ENCODE measurements around the gene ZNF865.
A peak's percentile ranks its signal among the peaks of the same experiment; 100 is the strongest.
"Not testable (repeated sequence)": the region's sequence is repeated elsewhere in the genome, so short reads cannot be mapped to it uniquely, and the experiment has no call there.

The ZNF865 gene

DNA sequence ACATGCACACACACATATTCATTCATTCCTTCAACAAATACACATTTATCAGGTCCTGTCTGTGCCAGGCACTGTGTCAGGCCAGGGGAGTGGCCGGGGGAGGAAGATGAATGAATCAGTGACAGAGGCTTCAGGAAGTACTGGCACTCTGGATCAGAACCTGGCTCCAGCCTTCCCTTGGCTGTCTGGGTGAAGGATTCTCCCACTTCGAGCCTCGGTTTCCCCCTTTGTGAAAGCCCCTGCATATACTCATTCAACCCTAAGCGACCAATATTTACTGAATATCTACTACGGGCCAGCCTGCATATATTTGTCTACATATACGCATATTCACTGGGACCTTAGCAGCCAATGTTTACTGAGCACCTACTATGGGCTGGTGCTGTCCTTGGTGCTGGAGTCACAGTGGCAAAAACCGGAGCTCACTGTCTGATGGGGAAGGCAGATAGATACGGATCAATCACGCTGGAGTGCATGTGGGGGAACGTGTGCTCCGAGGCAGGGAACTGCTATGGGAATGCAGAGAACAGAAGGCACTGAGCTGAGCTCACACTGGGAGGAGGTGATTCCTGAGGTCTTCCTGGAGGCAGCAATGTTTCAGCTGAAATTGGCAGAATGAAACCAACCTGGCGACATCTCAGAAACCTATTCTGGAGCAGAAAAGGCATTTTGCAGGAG lies 24.2 kb upstream of the ZNF865 start:
- TF ChIP-seq, protein P1, sequence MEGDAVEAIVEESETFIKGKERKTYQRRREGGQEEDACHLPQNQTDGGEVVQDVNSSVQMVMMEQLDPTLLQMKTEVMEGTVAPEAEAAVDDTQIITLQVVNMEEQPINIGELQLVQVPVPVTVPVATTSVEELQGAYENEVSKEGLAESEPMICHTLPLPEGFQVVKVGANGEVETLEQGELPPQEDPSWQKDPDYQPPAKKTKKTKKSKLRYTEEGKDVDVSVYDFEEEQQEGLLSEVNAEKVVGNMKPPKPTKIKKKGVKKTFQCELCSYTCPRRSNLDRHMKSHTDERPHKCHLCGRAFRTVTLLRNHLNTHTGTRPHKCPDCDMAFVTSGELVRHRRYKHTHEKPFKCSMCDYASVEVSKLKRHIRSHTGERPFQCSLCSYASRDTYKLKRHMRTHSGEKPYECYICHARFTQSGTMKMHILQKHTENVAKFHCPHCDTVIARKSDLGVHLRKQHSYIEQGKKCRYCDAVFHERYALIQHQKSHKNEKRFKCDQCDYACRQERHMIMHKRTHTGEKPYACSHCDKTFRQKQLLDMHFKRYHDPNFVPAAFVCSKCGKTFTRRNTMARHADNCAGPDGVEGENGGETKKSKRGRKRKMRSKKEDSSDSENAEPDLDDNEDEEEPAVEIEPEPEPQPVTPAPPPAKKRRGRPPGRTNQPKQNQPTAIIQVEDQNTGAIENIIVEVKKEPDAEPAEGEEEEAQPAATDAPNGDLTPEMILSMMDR (IDR thresholded peaks at IDR 0.05; ENCODE audit: unreplicated experiment in 3 of 3), result no peak
- peaks cover 3% of the 10 kb centered on the region for H3K27me3 Mint-ChIP-seq (ENCODE audit: low read depth)
- H3K27ac Mint-ChIP-seq, result peak overlapping the region; percentile 87 to 98 (median 96)
- peak overlapping the region; percentile 99 for H3K4me3 Mint-ChIP-seq
- no peaks in the 10 kb centered on the region for H3K9me3 Mint-ChIP-seq
- H3K36me3 Mint-ChIP-seq (ENCODE audit: low read depth), result peaks cover 17% of the 10 kb centered on the region
- H3K4me1 Mint-ChIP-seq, result peaks cover 37% of the 10 kb centered on the region

DNA sequence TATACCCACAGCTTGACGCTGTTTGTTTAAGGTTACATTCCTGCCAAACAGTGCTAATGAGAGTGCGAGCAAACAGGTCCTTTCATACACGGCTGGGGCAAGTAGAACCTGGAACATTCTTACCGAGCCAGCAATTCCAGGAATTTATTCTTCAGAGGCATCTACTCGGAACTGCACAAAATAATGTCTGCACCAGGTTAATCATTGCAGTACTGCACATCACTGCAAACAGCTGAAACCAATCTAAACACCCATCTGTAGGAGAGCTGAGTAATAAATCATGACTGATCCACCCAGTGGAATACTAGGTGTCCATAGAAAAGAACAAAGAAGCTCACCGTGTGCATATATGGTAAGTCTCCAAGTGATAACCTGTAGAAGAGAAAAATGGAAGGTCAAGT lies 23.6 kb upstream of the ZNF865 start:
- H3K4me3 Mint-ChIP-seq, result peak overlapping the region; percentile 99
- H3K27me3 Mint-ChIP-seq (ENCODE audit: low read depth), result peaks cover 6% of the 10 kb centered on the region
- no peaks in the 10 kb centered on the region for H3K9me3 Mint-ChIP-seq
- H3K27ac Mint-ChIP-seq, result peak overlapping the region; percentile 87 to 98 (median 96)
- peaks cover 42% of the 10 kb centered on the region for H3K4me1 Mint-ChIP-seq
- TF ChIP-seq, protein P1 (IDR thresholded peaks at IDR 0.05; ENCODE audit: unreplicated experiment in 3 of 3), result no peak
- peaks cover 12% of the 10 kb centered on the region for H3K36me3 Mint-ChIP-seq (ENCODE audit: low read depth)

DNA sequence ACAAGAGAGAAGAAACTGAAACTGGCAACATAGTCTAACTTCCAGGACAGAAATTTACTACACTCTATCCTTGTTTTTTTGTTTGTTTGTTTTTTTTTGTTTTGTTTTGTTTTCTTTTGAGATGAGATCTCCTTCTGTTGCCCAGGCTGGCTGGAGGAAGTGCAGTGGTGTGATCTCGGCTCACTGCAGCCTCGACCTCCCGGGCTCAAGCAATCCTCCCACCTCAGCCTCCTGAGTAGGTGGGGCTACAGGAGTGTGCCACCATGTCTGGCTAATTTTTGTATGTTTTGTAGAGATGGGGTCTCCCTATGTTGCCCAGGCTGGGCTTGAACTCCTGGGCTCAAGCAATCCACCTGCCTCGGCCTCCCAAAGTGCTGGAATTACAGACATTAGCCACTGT lies 23.2 kb upstream of the ZNF865 start:
- H3K9me3 Mint-ChIP-seq; H3K36me3 Mint-ChIP-seq (ENCODE audit: low read depth); H3K27me3 Mint-ChIP-seq (ENCODE audit: low read depth): not testable (repeated sequence)
- H3K4me1 Mint-ChIP-seq, result peaks cover 47% of the 10 kb centered on the region
- peak overlapping the region; percentile 87 to 98 (median 96) for H3K27ac Mint-ChIP-seq
- H3K4me3 Mint-ChIP-seq, result peak overlapping the region; percentile 99

DNA sequence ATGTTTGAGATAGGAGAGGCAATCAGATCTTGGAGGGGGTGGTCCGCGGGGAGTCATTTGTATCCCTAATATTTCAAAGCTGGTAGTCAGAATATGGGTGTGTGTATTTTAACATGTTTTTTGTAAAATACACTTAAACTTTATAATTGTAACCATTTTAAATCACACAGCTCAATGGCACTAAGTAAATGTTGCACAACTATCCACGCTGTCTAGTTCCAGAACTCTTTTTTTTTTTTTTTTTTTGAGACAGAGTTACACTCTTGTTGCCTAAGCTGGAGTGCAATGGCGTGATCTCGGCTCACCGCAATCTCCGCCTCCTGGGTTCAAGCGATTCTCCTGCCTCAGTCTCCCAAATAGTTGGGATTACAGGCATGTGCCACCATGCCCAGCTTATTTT lies 21.6 kb upstream of the ZNF865 start:
- H3K27me3 Mint-ChIP-seq (ENCODE audit: low read depth); H3K9me3 Mint-ChIP-seq; H3K36me3 Mint-ChIP-seq (ENCODE audit: low read depth): not testable (repeated sequence)
- Mint-ChIP-seq H3K27ac (peak overlapping the region; percentile 82 to 99 (median 97)), H3K4me3 (peak overlapping the region in 1 of 3 experiments; percentile 26), H3K4me1 (peaks cover 50% of the 10 kb centered on the region)

DNA sequence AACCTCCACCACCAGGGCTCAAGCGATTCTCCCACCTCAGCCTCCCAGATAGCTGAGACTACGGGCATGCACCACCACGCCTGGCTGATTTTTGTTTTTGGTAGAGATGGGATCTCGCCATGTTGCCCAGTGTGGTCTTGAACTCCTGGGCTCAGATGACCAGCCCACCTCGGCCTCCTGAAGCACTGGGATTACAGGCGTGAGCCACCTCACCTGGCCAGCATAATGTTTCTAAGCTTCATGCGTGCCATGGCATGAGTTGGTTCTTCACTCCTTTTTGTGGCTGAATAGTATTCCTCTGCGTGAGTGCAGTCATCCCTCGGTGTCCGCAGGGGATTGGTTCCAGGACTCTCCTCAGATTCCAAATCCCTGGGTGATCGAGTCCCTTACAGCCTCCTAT lies 20.6 kb upstream of the ZNF865 start:
- TF ChIP-seq, protein P1 (IDR thresholded peaks at IDR 0.05; ENCODE audit: unreplicated experiment in 3 of 3), result no peak
- peak overlapping the region; percentile 97 to 100 (median 99) for H3K27ac Mint-ChIP-seq
- peaks cover under 1% of the 10 kb centered on the region for H3K36me3 Mint-ChIP-seq (ENCODE audit: low read depth)
- no peaks in the 10 kb centered on the region for H3K9me3 Mint-ChIP-seq
- H3K27me3 Mint-ChIP-seq (ENCODE audit: low read depth), result peaks cover 6% of the 10 kb centered on the region
- H3K4me1 Mint-ChIP-seq, result peaks cover 46% of the 10 kb centered on the region
- H3K4me3 Mint-ChIP-seq, result peak overlapping the region; percentile 77 to 80 (median 78)

DNA sequence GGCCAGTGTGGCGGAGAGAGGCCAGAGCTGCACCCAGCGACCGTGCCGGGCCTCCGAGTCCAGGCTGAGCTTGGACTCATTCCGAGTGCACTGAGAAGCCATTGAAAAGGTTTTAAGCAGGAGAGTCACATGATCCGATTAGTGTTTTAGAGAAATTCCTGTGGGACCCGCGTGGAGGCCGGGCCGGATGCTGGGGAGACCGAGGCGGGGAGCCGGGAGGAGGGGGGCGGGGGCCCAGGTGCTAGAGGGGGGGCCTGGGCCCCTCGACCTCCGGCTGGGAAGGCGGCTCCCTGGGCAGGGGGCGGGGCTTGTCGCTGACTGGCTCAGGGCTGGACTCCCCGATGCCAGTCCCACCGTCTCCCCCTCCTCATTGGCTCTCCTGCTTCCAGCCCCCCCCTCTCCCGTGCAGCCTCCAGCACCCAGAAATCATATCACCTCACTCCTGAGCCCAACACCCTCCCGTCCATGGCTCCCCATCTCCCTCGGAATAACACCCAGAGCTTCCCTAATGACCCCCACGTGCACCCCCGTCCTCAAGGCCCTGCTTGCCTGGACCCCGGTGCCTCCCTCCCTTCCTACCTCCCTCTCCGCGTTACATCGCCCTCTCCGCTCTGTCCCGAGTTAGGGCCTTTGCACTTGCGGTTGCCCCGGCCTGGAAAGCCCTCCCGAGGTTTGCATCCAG lies 19.6 kb upstream of the ZNF865 start:
- H3K4me1 Mint-ChIP-seq, result peaks cover 45% of the 10 kb centered on the region
- TF ChIP-seq, protein P1 (IDR thresholded peaks at IDR 0.05; ENCODE audit: unreplicated experiment in 3 of 3), result no peak
- H3K27me3 Mint-ChIP-seq (ENCODE audit: low read depth), result peaks cover 6% of the 10 kb centered on the region
- H3K9me3 Mint-ChIP-seq, result no peaks in the 10 kb centered on the region
- H3K4me3 Mint-ChIP-seq, result peak overlapping the region; percentile 77 to 84 (median 80)
- H3K36me3 Mint-ChIP-seq (ENCODE audit: low read depth), result no peaks in the 10 kb centered on the region
- H3K27ac Mint-ChIP-seq, result peak overlapping the region; percentile 97 to 100 (median 99)

Data from nephron (organoid).